ENCODE measurements around the gene MAP3K1.

DNA sequence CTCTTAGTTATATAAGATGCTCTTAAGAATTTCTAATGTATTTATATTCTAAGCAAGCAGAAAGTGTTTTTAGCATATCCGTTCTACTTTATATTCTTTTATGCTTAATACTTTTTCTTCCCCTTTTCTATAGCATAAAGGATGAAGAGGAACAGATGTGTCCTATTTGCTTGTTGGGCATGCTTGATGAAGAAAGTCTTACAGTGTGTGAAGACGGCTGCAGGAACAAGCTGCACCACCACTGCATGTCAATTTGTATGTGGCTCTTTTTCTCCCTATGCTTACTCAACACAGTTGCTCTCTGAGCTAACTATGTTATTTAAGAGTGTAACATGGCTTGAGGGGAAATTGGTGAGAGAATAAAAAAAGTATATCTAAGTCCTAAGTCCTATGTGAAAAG, 56.4 kb downstream of the MAP3K1 start:
- TF ChIP-seq POLR2A (IDR thresholded peaks at IDR 0.05; ENCODE audit: low read length) (no peak), GATA1 (IDR thresholded peaks at IDR 0.05; ENCODE audit: low read depth, low read length) (no peak)
